A673 (cell line): Measurements from ENCODE around the gene GATA6. TPM values are rescaled to one million over a fixed set of nuclear protein-coding genes. Genes with fewer than 3 reads are reported as not detected.

ENCODE experiments used
- BruUV-seq: library from RNA; stranded (reverse); fragments of 400-500 nt; replicated peaks from 2 replicates; lab custom pipeline; 2021; lab: Mats Ljungman, UMichigan
- CTCF ChIA-PET: fragments of 300-600 bp; sonication (Branson Sonifier 250); formaldehyde crosslinking; loops from one replicate; lab custom pipeline; 2022; ENCODE audit warnings: antibody characterized with exemption; lab: Charles Lee
- POLR2A ChIA-PET: fragments of 300-600 bp; sonication (Branson Sonifier 250); formaldehyde crosslinking; loops from one replicate; lab custom pipeline; 2022; ENCODE audit warnings: antibody characterized with exemption; ENCODE audit not compliant: low non-redundant PET; lab: Charles Lee
- DNase-seq: peaks from one replicate; pipeline ENCODE4 v3.0.0-alpha.2; 2015; ENCODE audit warnings: low spot score
- H3K27ac ChIP-seq: fragments of 200-600 bp; sonication (generic); 2 replicates; pipeline ENCODE4 v1.5.1; 2016; ENCODE audit warnings: mixed run types, low read depth, mild to moderate bottlenecking, mixed read lengths, antibody characterized with exemption, low read length; ENCODE audit not compliant: poor library complexity, severe bottlenecking
- H3K27me3 ChIP-seq: fragments of 200-600 bp; sonication (generic); replicated peaks from 2 replicates; pipeline ENCODE4 v1.6.1; 2017; ENCODE audit warnings: mixed run types, low read depth, mild to moderate bottlenecking, mixed read lengths, antibody characterized with exemption, low read length; ENCODE audit not compliant: insufficient read depth, poor library complexity
- H3K36me3 ChIP-seq: fragments of 200-600 bp; sonication (generic); 2 replicates; pipeline ENCODE4 v1.6.1; 2016; ENCODE audit warnings: mixed run types, mild to moderate bottlenecking, mixed read lengths, antibody characterized with exemption, low read length; ENCODE audit not compliant: insufficient read depth, poor library complexity, severe bottlenecking
- H3K4me1 ChIP-seq: fragments of 200-600 bp; sonication (generic); 2 replicates; pipeline ENCODE4 v1.6.1; 2017; ENCODE audit warnings: mixed run types, mild to moderate bottlenecking, mixed read lengths, antibody characterized with exemption, low read length; ENCODE audit not compliant: insufficient read depth, poor library complexity, severe bottlenecking
- H3K4me3 ChIP-seq: fragments of 200-600 bp; sonication (generic); 2 replicates; pipeline ENCODE4 v1.5.1; 2016; ENCODE audit warnings: low read depth, mixed run types, mild to moderate bottlenecking, mixed read lengths, low read length; ENCODE audit not compliant: poor library complexity, severe bottlenecking
- H3K9me3 ChIP-seq: fragments of 200-600 bp; sonication (generic); 2 replicates; pipeline ENCODE4 v1.6.1; 2016; ENCODE audit warnings: mixed run types, low read depth, mild to moderate bottlenecking, mixed read lengths, antibody characterized with exemption, low read length; ENCODE audit not compliant: poor library complexity, severe bottlenecking
- EZH2 ChIP-seq: fragments of 200-600 bp; sonication (generic); IDR thresholded peaks from 2 replicates; pipeline ENCODE4 v1.6.1; 2017; ENCODE audit warnings: borderline replicate concordance, low read depth, mild to moderate bottlenecking, mixed read lengths, antibody characterized with exemption, low read length; ENCODE audit not compliant: poor library complexity, severe bottlenecking
- intact Hi-C: fragments of 100-400 bp; cut with micrococcal nuclease; formaldehyde crosslinking; loops from one replicate; pipeline ENCODE4 v1.10.0; 2022; ENCODE audit not compliant: unreplicated experiment
- total RNA-seq: library from RNA; stranded (reverse); gene quantifications from 2 replicates; pipeline ENCODE4 v1.2.3, GENCODE V29; 2021
- TF ChIP-seq, protein P1 (sequence below): fragments of 300-800, 200-600 bp; sonication (generic); conservative IDR thresholded peaks from 2 replicates; pipeline ENCODE4 v1.5.1; 2017; ENCODE audit warnings: low read depth, mild to moderate bottlenecking, antibody characterized with exemption, low read length, moderate library complexity, mixed read lengths

The GATA6 gene
- total RNA-seq, 1 experiment from 2014 or later = 0.21 TPM

DNA sequence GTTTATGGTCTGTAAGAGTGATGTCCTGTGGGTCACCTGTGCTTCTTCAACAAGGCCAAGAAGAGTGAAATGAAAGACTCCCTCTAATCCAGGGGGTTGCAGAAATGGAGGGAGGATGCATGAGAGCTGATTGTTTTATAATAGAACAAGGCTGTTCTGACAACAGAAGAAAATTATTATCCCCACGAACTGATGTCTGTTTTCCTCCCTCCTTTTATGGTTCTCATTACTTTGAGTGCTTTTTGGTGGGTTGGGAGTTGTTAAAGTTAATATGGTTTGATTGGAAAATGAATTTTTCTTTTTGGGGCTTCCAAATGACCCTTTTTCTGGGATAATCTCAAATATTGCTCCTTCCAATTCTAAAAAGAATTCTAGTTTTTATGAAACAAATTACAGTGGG, 33.6 kb downstream of the GATA6 start:
- POLR2A ChIA-PET = no interaction called here
- H3K9me3 ChIP-seq = no peaks in the 10 kb centered on the region
- no peak for DNase-seq
- H3K27me3 ChIP-seq = peaks cover 60% of the 10 kb centered on the region
- H3K27ac ChIP-seq = no peak overlapping the region
- no peaks in the 10 kb centered on the region for H3K4me1 ChIP-seq
- TF ChIP-seq EZH2 = no peak
- TF ChIP-seq, protein P1, sequence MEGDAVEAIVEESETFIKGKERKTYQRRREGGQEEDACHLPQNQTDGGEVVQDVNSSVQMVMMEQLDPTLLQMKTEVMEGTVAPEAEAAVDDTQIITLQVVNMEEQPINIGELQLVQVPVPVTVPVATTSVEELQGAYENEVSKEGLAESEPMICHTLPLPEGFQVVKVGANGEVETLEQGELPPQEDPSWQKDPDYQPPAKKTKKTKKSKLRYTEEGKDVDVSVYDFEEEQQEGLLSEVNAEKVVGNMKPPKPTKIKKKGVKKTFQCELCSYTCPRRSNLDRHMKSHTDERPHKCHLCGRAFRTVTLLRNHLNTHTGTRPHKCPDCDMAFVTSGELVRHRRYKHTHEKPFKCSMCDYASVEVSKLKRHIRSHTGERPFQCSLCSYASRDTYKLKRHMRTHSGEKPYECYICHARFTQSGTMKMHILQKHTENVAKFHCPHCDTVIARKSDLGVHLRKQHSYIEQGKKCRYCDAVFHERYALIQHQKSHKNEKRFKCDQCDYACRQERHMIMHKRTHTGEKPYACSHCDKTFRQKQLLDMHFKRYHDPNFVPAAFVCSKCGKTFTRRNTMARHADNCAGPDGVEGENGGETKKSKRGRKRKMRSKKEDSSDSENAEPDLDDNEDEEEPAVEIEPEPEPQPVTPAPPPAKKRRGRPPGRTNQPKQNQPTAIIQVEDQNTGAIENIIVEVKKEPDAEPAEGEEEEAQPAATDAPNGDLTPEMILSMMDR = no peak
- no peaks in the 10 kb centered on the region for H3K36me3 ChIP-seq
- intact Hi-C loops = loop anchor here (5.0 kb wide), 1 partner anchor 49 kb away; no protein-coding TSS in a partner anchor
- no peak overlapping the region for H3K4me3 ChIP-seq
- CTCF ChIA-PET = no interaction called here
- BruUV-seq = no TSS peak

DNA sequence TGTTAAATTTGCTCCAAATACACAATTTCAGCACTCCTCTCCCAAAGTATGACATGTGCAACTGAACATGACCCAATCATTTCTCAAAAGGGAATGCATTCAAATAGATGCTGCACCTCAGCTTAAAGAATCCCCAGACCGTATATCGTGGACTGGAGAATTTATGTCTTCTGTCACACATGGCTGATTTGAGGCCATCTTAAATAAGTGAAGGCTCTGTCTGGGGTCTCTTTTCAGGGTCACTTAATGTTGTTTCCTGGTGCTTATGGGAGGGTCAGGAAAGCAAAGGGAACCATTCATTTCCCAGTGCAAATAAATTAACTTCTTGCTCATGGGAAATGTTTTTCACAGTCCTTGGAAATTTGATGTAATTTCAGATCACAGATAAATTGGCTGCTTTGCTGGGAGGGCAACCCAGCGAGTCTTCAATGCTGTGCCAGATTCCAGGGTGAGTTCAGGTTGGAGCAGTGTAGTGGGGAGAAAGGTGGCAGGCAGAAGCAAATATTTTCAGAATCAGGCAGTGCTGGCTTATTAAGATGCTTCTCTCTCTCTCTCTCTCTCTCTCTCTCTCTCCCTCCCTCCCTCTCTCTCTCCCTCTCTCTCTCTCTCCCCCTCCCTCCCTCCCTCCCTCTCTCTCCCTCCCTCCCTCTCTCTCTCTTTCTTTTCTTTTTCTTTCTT, 34.3 kb downstream of the GATA6 start:
- Histone ChIP-seq H3K27me3 (peaks cover 60% of the 10 kb centered on the region), H3K27ac (no peak overlapping the region), H3K4me3 (no peak overlapping the region), H3K4me1 (no peaks in the 10 kb centered on the region), H3K36me3 (no peaks in the 10 kb centered on the region), H3K9me3 (no peaks in the 10 kb centered on the region)
- TF ChIP-seq, protein P1 = no peak
- no peak for TF ChIP-seq EZH2
- DNase-seq = no peak
- POLR2A ChIA-PET = no interaction called here
- CTCF ChIA-PET = no interaction called here
- intact Hi-C loops = loop anchor here (2.0 to 5.0 kb wide), 2 partner anchors 21 to 49 kb away; no protein-coding TSS in a partner anchor
- BruUV-seq = no TSS peak

DNA sequence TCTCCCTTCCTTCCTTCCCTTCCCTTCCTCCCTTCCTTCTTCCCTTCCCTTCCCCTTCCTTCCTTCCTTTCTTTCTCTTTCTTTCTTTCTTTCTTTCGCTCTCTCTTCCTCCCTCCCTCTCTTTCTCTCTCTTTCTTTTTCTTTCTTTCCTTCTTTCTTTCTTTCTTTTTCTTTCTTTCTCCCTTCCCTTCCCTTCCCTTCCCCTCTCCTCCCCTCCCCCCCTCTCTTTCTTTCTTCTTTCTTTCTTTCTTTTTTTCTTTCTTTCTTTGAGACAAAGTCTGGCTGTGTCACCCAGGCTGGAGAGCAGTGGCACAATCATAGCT, 34.8 kb downstream of the GATA6 start:
- no TSS peak for BruUV-seq
- H3K4me1 ChIP-seq = no peaks in the 10 kb centered on the region
- no peaks in the 10 kb centered on the region for H3K9me3 ChIP-seq
- H3K27me3 ChIP-seq = peaks cover 58% of the 10 kb centered on the region
- H3K36me3 ChIP-seq = no peaks in the 10 kb centered on the region
- ChIA-PET POLR2A (no interaction called here), CTCF (no interaction called here)
- no peak for DNase-seq
- TF ChIP-seq, protein P1 = no peak
- TF ChIP-seq EZH2 = no peak
- intact Hi-C loops = loop anchor here (2.0 to 5.0 kb wide), 2 partner anchors 21 to 48 kb away; no protein-coding TSS in a partner anchor
- H3K27ac ChIP-seq = no peak overlapping the region
- H3K4me3 ChIP-seq = no peak overlapping the region
